Activated CD8-positive, alpha-beta T cell treated with anti-CD3 and anti-CD28 coated beads, Interleukin-2, amount 10 ng/mL, durations not matched to agents 7 days and 5 days (primary cell): ENCODE results near the gene SLC16A5. TPM values are rescaled to one million over a fixed set of nuclear protein-coding genes. Genes with fewer than 3 reads are reported as not detected.
"Not testable (repeated sequence)": the region's sequence is repeated elsewhere in the genome, so short reads cannot be mapped to it uniquely, and the experiment has no call there.

Source experiments
- ATAC-seq: fragments of 150-1000 bp; cut with Tn5 transposase; one replicate; pipeline ENCODE4 v1.10.0; 2021; ENCODE audit warnings: moderate library complexity
- CTCF ChIA-PET: fragments of 350-600 bp; sonication (Branson Sonifier 250); formaldehyde crosslinking; loops from one replicate; lab custom pipeline; 2021; ENCODE audit warnings: antibody characterized with exemption; lab: Charles Lee
- POLR2A ChIA-PET: fragments of 350-600 bp; sonication (Branson Sonifier 250); formaldehyde crosslinking; loops from one replicate; lab custom pipeline; 2021; ENCODE audit warnings: antibody characterized with exemption; lab: Charles Lee
- DNase-seq: peaks from one replicate; pipeline ENCODE4 v3.0.0-alpha.2; 2020
- H3K27ac Mint-ChIP-seq: one replicate; pipeline ENCODE4 v1.8.0; 2021; ENCODE audit warnings: mild to moderate bottlenecking, mixed read lengths
- H3K27me3 Mint-ChIP-seq: one replicate; pipeline ENCODE4 v1.8.0; 2021; ENCODE audit warnings: low read depth, mixed read lengths
- H3K36me3 Mint-ChIP-seq: one replicate; pipeline ENCODE4 v1.8.0; 2021; ENCODE audit warnings: low read depth, mixed read lengths
- H3K4me1 Mint-ChIP-seq: one replicate; pipeline ENCODE4 v1.8.0; 2021; ENCODE audit warnings: low read depth, mixed read lengths
- H3K4me3 Mint-ChIP-seq: one replicate; pipeline ENCODE4 v1.8.0; 2021; ENCODE audit warnings: mild to moderate bottlenecking, mixed read lengths
- H3K9me3 Mint-ChIP-seq: one replicate; pipeline ENCODE4 v1.8.0; 2022; ENCODE audit warnings: mixed read lengths; ENCODE audit not compliant: insufficient read depth
- total RNA-seq, 2 experiments: library from RNA; stranded (reverse); gene quantifications; one replicate each; pipeline ENCODE4 v1.2.3, GENCODE V29; 2021

SLC16A5 gene
- total RNA-seq, 2 experiments from 2014 or later, result 4.6 to 5.4 TPM

- Mint-ChIP-seq H3K4me1 (peaks cover 46% of the 10 kb centered on the region), H3K4me3 (peak overlapping the region; percentile 87), H3K36me3 (peaks cover 30% of the 10 kb centered on the region), H3K9me3 (no peaks in the 10 kb centered on the region), H3K27me3 (no peaks in the 10 kb centered on the region), H3K27ac (peak overlapping the region; percentile 55)
- DNase-seq, result no peak
- ChIA-PET POLR2A (interaction anchor here (0.7 to 4.0 kb wide), 4 partner anchors 15 to 60 kb away, joined by 3 to 28 read pairs (median 4); partner anchors contain the start of gene ARMC7), CTCF (interaction anchor here (1.0 to 6.5 kb wide), 7 partner anchors 17 to 168 kb away, joined by 3 to 115 read pairs (median 7); partner anchors contain the start of genes ARMC7 and SLC16A5)
- ATAC-seq, result no peak
Measured at GRCh38 chr17:75129576-75129975, 41.8 kb downstream of the SLC16A5 start.

- Mint-ChIP-seq H3K4me3 (peak overlapping the region; percentile 87), H3K27ac (peak overlapping the region; percentile 87)
Measured at GRCh38 chr17:75130059-75130631, 42.4 kb downstream of the SLC16A5 start.

GRCh38 chr17:75130632-75131277 lies 43.0 kb downstream of the SLC16A5 start:
- Mint-ChIP-seq H3K9me3 (no peaks in the 10 kb centered on the region), H3K4me3 (peak overlapping the region; percentile 87), H3K27me3 (no peaks in the 10 kb centered on the region), H3K36me3 (peaks cover 31% of the 10 kb centered on the region), H3K27ac (peak overlapping the region; percentile 87), H3K4me1 (peaks cover 34% of the 10 kb centered on the region)
- DNase-seq (peak; percentile 61), ATAC-seq (peak; percentile 56)
- ChIA-PET CTCF (interaction anchor here (0.6 to 6.5 kb wide), 21 partner anchors 10 to 170 kb away, joined by 3 to 115 read pairs (median 4); partner anchors contain the start of genes ARMC7, CDR2L, JPT1 and MRPL58), POLR2A (interaction anchor here (0.9 to 4.0 kb wide), 9 partner anchors 10 to 140 kb away, joined by 3 to 28 read pairs (median 4); partner anchors contain the start of genes ARMC7, JPT1, MIF4GD and MRPL58)

More at GRCh38 chr17:75130059-75130631, 42.4 kb downstream of the SLC16A5 start:
- no peak for DNase-seq
- Mint-ChIP-seq H3K4me1 (peaks cover 40% of the 10 kb centered on the region), H3K36me3 (peaks cover 27% of the 10 kb centered on the region), H3K27me3 (no peaks in the 10 kb centered on the region), H3K9me3 (no peaks in the 10 kb centered on the region)
- POLR2A ChIA-PET, result interaction anchor here (0.7 to 4.0 kb wide), 9 partner anchors 9 to 140 kb away, joined by 3 to 28 read pairs (median 4); partner anchors contain the start of genes ARMC7, MIF4GD and MRPL58
- ATAC-seq, result no peak
- CTCF ChIA-PET, result interaction anchor here (1.0 to 6.5 kb wide), 14 partner anchors 11 to 169 kb away, joined by 3 to 115 read pairs (median 4); partner anchors contain the start of genes ARMC7, JPT1 and MRPL58

- Mint-ChIP-seq H3K9me3 (no peaks in the 10 kb centered on the region), H3K27ac (peak within 1 kb of the TSS; percentile 88), H3K36me3 (peaks cover 32% of the 10 kb centered on the region), H3K4me1 (peaks cover 27% of the 10 kb centered on the region), H3K27me3 (no peaks in the 10 kb centered on the region), H3K4me3 (peak within 1 kb of the TSS; percentile 87)
- DNase-seq (peak; percentile 77), ATAC-seq (peak; percentile 78)
- CTCF ChIA-PET, result interaction anchor here (0.6 to 6.5 kb wide), 23 partner anchors 10 to 170 kb away, joined by 3 to 115 read pairs (median 4); partner anchors contain the start of genes ARMC7, CDR2L, JPT1 and MRPL58
- POLR2A ChIA-PET, result interaction anchor here (0.6 to 4.0 kb wide), 9 partner anchors 10 to 118 kb away, joined by 3 to 28 read pairs (median 4); partner anchors contain the start of genes ARMC7, JPT1 and MRPL58
Measured at GRCh38 chr17:75131278-75132017, 43.7 kb downstream of the SLC16A5 start, which contains the start of gene NT5C. Gene NT5C, minus strand, starts transcription at chr17:75131742. Its CDS starts 35 bp downstream, at chr17:75131707.

GRCh38 chr17:75132018-75133000 lies 44.6 kb downstream of the SLC16A5 start:
- ATAC-seq, DNase-seq, H3K27me3 Mint-ChIP-seq, H3K9me3 Mint-ChIP-seq: not testable (repeated sequence)
- CTCF ChIA-PET, result interaction anchor here (0.6 to 6.5 kb wide), 13 partner anchors 8 to 171 kb away, joined by 3 to 115 read pairs (median 5); partner anchors contain the start of gene ARMC7
- Mint-ChIP-seq H3K4me1 (peaks cover 27% of the 10 kb centered on the region), H3K27ac (peak overlapping the region; percentile 88), H3K36me3 (peaks cover 36% of the 10 kb centered on the region), H3K4me3 (peak overlapping the region; percentile 82)
- POLR2A ChIA-PET, result interaction anchor here (0.6 to 4.0 kb wide), 4 partner anchors 18 to 89 kb away, joined by 4 to 28 read pairs (median 10); partner anchors contain the start of genes ARMC7 and JPT1

- ChIA-PET POLR2A (no interaction called here), CTCF (interaction anchor here (1.4 to 6.5 kb wide), 5 partner anchors 12 to 172 kb away, joined by 4 to 115 read pairs (median 7); partner anchors contain the start of gene ARMC7)
- Mint-ChIP-seq H3K27me3 (no peaks in the 10 kb centered on the region), H3K36me3 (peaks cover 36% of the 10 kb centered on the region), H3K4me1 (peaks cover 27% of the 10 kb centered on the region), H3K4me3 (no peak overlapping the region), H3K9me3 (no peaks in the 10 kb centered on the region), H3K27ac (peak overlapping the region; percentile 64)
- DNase-seq (no peak), ATAC-seq (no peak)
Measured at GRCh38 chr17:75133001-75133400, 45.2 kb downstream of the SLC16A5 start.

- POLR2A ChIA-PET, H3K9me3 Mint-ChIP-seq, ATAC-seq, DNase-seq, H3K4me3 Mint-ChIP-seq, H3K27me3 Mint-ChIP-seq: not testable (repeated sequence)
- peaks cover 39% of the 10 kb centered on the region for H3K36me3 Mint-ChIP-seq
- CTCF ChIA-PET, result interaction anchor here (0.7 to 6.5 kb wide), 4 partner anchors 21 to 173 kb away, joined by 3 to 115 read pairs (median 17); partner anchors contain the start of gene ARMC7
- peak overlapping the region; percentile 49 for H3K27ac Mint-ChIP-seq
- peaks cover 27% of the 10 kb centered on the region for H3K4me1 Mint-ChIP-seq
Measured at GRCh38 chr17:75133607-75134347, 46.0 kb downstream of the SLC16A5 start.

- ATAC-seq (no peak), DNase-seq (no peak)
- Mint-ChIP-seq H3K4me3 (no peak overlapping the region), H3K27ac (peak overlapping the region; percentile 17), H3K27me3 (no peaks in the 10 kb centered on the region), H3K9me3 (no peaks in the 10 kb centered on the region), H3K4me1 (peaks cover 26% of the 10 kb centered on the region), H3K36me3 (peaks cover 42% of the 10 kb centered on the region)
- ChIA-PET CTCF (no interaction called here), POLR2A (no interaction called here)
Measured at GRCh38 chr17:75135452-75135851, 47.7 kb downstream of the SLC16A5 start.

GRCh38 chr17:75135946-75136345 lies 48.2 kb downstream of the SLC16A5 start:
- peaks cover 27% of the 10 kb centered on the region for H3K4me1 Mint-ChIP-seq
- peaks cover 42% of the 10 kb centered on the region for H3K36me3 Mint-ChIP-seq
- DNase-seq (no peak), ATAC-seq (no peak)
- CTCF ChIA-PET, result interaction anchor here (0.9 kb wide), 1 partner anchor 66 kb away, joined by 3 read pairs; no protein-coding TSS in a partner anchor
- H3K27me3 Mint-ChIP-seq, result no peaks in the 10 kb centered on the region
- POLR2A ChIA-PET, result interaction anchor here (0.7 to 1.4 kb wide), 2 partner anchors 18 to 257 kb away, joined by 4 to 5 read pairs; partner anchors contain the start of gene JPT1
- no peaks in the 10 kb centered on the region for H3K9me3 Mint-ChIP-seq
- H3K4me3 Mint-ChIP-seq, result no peak overlapping the region
- H3K27ac Mint-ChIP-seq, result peak overlapping the region; percentile 17
